Uterine smooth muscle cell (primary cell): ENCODE results near the gene SYCP1. TPM values are rescaled to one million over a fixed set of nuclear protein-coding genes. Genes with fewer than 3 reads are reported as not detected.

Experiments used
- total RNA-seq: library from RNA; depleted of rRNA; stranded (reverse); fragments of >200 nt; gene quantifications from 2 replicates; pipeline ENCODE4 v1.2.3, GENCODE V29; 2014

The SYCP1 gene, protein sequence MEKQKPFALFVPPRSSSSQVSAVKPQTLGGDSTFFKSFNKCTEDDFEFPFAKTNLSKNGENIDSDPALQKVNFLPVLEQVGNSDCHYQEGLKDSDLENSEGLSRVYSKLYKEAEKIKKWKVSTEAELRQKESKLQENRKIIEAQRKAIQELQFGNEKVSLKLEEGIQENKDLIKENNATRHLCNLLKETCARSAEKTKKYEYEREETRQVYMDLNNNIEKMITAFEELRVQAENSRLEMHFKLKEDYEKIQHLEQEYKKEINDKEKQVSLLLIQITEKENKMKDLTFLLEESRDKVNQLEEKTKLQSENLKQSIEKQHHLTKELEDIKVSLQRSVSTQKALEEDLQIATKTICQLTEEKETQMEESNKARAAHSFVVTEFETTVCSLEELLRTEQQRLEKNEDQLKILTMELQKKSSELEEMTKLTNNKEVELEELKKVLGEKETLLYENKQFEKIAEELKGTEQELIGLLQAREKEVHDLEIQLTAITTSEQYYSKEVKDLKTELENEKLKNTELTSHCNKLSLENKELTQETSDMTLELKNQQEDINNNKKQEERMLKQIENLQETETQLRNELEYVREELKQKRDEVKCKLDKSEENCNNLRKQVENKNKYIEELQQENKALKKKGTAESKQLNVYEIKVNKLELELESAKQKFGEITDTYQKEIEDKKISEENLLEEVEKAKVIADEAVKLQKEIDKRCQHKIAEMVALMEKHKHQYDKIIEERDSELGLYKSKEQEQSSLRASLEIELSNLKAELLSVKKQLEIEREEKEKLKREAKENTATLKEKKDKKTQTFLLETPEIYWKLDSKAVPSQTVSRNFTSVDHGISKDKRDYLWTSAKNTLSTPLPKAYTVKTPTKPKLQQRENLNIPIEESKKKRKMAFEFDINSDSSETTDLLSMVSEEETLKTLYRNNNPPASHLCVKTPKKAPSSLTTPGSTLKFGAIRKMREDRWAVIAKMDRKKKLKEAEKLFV
- total RNA-seq, result not detected in 2 replicates

DNA sequence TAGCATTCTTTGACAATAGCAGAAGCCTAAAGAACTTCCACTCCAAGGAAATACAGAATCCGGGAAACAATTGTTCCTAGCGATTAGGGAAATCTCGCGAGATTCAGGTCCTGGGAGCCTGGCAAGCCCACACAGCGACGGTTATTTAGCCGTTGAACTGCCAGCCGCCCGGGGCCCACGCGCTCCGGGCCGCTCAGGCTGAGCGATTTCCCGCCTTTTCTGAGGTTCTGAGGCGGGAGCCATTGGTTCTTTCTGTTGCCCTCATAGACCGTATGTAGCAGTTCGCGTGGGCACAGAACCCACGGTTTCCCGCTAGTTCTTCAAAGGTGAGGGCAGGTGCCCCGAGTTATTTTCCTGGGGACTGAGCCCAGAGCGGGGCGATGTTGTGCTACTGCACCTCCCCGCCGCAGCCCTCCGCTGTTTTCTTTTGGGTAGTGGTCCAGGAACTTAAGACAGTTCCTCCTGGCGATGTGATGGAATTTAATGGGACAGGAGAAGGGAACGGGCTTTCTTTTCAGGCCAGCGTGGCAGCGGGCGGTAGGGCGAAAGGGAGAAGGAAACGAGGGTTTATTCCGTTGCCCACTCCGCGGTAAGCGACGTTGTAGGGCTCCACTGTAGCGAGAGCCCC is at the start of gene SYCP1:
Gene SYCP1, plus strand, starts transcription at position 171 of the 628 bp plus-strand sequence. CDS start 602 bp downstream, outside the sequence.

DNA sequence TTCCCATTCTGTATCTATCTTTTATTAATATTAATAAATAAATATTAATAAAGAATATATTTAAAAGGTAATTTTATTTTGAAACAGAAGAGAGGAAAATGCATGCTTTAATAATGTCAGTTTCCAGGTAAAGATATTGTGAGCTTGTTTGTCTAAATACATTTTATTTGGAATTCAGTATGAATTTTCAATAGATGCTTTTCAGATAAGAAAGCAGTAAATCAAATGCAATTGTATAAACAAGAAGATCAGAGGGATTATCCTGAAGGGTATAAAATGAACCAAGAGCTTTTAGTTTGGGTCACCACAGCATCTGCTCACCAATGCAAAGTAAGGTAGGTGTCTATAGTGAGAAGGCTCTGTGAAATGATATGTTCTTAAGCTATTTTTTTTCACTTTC is 174.9 kb downstream of the SYCP1 start, which contains the start of gene TSHB:
Gene TSHB, plus strand, starts transcription at position 301 of the 400 bp plus-strand sequence. CDS start 3,537 bp downstream, outside the sequence.

Other genes starting within 250 kb of the SYCP1 start
- gene DENND2C, start 184.8 kb upstream of the SYCP1 start, total RNA-seq, result 1.6 and 1.9 TPM in 2 replicates
- not detected in 2 replicates for gene AMPD1, start 159.3 kb upstream of the SYCP1 start, total RNA-seq
- 48.9 and 71.5 TPM in 2 replicates for gene NRAS, start 138.1 kb upstream of the SYCP1 start, total RNA-seq
- 741 and 838 TPM in 2 replicates for gene CSDE1, start 96.9 kb upstream of the SYCP1 start, total RNA-seq
- gene SIKE1, start 74.2 kb upstream of the SYCP1 start, total RNA-seq, result 49.2 and 64.1 TPM in 2 replicates
- gene TSHB, start 175.0 kb downstream of the SYCP1 start, total RNA-seq, result not detected in 2 replicates
- gene TSPAN2, start 234.6 kb downstream of the SYCP1 start, total RNA-seq, result 0.55 and 1.7 TPM in 2 replicates